Stimulated activated CD4-positive, alpha-beta T cell treated with anti-CD3 and anti-CD28 coated beads, Interleukin-1b, Interleukin-23, amount 100 ng/mL, for 4 hours (primary cell): ENCODE data around the gene AANAT.

Experiments used
- DNase-seq, 2 donors: peaks; one replicate each; pipeline ENCODE4 v3.0.0-alpha.2; 2020; ENCODE audit warnings: low read depth in 2 of 2

Gene AANAT

DNA sequence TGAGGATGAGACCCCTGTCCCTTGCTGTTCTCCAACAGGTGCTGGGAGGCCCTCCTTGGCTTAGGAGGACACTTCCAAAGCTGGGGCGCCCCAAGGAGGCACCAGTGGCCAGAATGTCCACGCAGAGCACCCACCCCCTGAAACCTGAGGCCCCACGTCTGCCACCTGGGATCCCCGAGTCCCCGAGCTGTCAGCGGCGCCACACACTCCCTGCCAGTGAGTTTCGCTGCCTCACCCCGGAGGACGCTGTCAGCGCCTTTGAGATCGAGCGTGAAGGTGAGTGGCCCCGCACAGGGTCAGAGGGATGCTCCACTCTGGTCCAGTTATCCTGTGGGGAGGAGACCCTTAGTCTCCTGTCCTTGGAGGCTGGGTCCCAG, 1.2 kb downstream of the AANAT start:
- no peak for DNase-seq

DNA sequence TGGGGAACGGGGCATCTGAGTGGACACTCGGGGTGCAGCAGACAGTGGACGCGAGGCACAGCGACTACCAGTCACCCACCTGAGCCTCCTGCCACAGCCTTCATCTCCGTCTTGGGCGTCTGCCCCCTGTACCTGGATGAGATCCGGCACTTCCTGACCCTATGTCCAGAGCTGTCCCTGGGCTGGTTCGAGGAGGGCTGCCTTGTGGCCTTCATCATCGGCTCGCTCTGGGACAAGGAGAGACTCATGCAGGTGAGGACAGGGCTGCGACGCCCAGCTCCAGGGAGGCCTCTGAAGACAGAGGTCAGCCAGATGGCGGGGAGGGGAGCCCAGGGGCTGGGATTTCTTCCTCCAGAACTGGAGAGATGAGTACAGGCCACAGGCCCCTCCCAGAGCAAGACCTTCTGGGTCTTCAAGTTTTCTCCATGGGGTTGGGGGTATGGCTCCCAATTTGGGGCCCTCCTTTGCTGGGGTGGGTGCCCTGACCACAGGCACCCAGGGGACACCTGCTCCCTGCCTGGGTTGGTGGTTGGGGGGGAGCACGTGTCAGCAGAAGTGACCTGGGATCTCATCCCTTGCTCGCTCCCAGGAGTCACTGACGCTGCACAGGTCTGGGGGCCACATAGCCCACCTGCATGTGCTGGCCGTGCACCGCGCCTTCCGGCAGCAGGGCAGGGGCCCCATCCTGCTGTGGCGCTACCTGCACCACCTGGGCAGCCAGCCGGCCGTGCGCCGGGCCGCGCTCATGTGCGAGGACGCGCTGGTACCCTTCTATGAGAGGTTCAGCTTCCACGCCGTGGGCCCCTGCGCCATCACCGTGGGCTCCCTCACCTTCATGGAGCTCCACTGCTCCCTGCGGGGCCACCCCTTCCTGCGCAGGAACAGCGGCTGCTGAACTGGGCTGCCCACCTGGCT, 1.9 kb downstream of the AANAT start:
- no peak for DNase-seq

DNA sequence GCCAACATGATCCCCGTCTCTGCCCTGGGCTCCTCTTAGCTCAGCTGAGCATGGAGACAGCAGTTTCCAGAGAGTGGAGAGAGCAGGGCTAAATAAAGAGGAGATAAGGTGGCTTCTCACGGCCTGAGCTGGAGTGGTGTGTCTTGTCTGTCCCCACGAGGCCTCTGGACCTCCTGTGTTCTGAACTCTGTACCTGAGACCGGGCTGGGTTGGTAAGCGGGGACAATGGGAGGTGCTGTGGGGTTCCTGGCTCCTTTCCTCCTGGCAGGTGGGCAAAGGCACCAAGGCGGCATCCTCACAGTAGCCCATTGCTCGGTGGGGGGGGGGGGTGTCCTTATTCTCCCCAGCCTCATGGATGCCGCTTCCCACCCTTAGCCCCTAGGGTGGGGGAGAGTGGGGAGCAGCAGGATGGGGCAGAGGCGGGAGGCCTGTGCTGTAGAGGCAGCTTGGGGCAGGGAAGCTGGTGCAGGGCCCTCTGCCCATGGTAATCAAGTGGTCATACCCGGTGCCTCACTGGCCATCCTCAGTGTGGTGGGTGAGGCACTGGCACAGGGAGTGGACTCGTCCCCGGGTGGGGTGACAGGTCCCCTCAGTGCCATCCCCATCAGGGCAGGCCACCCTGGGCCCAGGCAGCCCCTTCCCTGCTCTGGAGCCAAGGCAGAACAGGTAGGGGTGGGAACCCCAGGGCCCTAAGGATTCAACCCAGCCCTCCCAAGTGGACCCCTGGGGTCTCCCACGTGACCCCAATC, 2.8 kb downstream of the AANAT start:
- DNase-seq = no peak

DNA sequence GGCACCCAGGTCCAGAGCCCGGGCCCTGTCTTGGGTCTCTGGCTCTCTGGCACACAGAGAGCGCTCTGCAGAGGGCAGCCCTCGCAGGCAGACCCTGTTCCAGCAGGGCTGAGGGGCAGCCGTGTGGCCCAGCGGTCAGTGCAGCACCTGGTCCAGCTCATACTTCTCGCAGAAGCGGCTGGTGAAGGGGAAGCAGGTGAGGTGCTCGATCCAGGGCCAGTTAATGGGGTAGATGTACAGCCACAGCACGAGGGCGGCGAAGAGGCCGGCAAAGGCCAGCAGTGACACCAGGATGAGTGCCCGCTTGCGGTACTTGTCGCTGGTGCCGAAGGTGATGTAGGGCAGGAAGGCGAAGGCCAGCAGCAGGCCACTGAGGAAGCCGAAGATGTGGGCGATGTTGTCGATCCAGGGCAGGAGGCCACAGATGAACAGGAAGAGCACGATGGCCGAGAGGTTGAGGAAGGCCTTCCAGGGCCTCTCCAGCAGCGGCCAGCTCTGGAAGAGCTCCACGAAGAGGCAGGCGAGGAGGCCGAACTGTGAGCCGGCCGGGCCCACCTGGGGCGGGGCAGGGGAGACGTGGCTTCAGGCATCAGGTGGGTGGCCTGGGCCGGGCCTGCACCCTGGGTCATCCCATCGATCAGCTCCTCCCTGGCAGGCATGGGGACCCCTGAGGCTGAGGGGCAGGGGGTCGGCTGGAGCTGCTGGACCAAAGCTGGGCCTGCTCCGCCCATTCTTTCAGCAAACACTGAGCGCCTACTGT, 4.3 kb downstream of the AANAT start:
- DNase-seq = no peak

DNA sequence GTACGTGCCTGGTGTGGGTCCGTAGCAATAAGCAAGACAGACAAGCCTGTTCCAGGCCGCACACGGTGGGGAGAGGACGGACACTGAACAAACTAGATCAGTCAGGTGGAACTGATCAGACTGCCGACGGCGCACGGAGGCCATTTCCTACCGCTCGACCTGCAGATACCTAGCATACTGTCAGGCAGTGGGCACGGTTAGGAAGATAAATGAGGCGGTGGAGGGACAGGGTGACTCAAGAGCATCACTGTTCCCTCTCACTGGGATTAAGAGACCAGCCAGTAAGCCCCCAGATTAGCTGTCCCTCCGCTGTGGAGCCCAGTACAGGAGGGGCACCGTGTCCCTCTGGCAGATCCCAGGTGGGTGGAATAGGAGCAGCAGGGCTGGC, 4.8 kb downstream of the AANAT start:
- DNase-seq = no peak

DNA sequence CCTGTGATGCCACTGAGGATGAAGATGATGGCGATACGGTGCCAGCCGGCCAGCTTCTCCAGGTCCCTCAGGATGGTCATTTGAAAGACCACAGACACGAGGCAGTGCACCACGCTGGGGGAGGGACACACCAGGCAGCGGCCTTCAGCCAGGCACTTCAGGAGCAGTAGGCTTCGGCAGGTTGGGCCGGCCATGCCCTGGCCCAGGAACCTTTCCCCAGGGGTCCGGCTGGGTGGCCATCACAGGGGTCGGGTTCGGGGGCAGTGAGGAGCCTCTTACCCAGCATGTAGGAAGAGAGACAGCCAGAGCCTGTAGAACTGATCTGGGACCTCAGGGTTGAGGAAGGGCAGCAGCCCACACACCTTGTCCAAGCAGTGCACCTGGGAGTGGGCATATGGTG, 5.3 kb downstream of the AANAT start:
- no peak for DNase-seq

DNA sequence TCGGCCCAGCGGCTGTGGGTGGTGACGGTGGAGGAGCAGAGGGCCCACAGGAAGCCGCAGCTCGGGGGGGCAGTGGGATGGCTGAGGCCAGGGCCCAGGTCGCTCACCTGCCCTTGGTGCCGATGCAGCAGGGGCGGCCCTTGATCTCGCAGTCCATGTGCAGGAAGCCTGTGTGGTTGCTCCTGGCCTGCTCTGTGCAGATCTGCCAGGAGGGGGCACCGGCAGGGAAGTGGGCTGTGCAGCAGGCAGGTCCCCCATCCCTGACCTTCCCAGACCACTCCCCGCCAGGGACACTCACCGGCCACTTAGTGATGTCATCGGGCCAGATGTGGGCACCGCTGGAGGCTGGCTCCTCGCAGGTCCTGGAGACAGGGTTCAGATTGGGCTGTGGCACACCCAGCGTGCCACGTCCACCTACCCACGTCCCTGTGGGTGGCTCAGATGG, 6.2 kb downstream of the AANAT start:
- no peak for DNase-seq

DNA sequence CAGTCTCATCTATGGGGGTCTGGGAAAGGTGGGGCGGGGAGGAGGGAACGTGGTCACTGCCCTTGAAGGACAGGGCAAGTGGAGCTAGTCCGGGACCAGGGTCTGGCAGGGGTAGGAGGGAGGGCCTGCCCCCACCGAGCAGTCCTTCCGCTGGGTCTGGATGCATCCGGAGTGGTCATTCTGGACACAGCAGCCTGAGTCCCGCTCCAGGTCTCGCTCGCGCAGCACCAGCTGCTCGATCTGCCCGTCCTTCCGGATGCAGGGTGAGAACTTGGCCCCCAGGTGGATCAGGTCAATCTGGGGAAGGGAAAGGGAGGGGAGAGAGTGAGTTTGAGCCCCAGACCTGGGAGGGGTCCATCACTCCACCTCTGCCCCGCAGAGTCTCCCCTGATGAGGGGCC, 6.8 kb downstream of the AANAT start:
- no peak for DNase-seq

DNA sequence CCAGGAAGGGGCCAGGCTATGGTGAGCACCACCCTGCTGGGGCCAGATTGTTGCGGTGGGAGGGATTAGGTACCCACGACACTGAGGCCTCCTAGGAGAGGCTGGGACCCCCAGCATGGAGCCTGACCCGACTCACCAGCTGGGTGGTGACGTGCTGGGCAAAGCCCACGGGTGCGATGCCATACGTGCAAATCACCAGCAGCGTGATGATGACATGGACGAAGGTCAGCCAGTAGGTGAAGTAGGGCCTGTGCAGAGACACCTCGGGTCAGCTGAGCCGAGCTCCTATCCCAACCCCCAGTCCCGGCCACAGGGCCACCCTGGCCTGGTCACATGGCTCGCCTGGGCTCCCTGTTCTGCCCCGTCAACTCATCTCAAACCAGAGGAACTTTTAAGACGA, 7.5 kb downstream of the AANAT start:
- DNase-seq = no peak

DNA sequence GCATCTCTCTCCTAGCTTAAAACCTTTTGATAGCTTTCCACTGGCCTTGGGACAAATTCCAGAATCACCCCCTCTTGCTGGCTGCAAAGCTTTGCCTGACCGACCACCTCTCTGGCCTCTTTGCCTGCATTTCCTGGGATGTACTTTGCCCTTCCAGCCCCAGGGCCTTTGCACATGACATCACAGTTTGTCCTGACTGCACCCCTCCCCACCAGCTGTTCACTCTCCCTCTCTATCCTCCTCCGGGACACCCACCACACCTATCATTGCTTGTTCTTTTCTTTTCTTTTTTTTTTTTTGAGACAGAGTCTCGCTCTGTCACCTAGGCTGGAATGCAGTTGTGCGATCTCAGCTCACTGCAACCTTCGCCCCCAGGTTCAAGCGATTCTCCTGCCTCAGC, 7.9 kb downstream of the AANAT start:
- DNase-seq = no peak

DNA sequence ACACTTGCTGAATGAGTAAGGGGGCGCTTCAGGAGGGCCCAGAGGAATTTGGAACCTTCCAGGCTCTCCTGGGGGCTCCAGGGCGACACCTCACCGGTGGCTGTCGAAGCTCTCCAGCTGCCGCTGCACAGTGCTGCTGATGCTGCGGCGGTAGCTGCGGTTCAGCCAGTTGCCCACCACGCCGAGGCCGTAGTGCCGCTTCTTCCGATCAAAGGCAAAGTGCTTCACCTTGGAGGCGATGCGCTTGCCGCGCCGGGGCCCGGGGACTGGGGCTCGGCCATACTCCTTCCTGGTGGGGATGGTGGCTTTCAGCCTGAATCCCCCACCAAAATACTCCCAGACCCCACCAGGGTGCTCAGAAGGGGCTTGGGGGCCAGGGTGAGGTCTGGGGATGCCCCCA, 9.3 kb downstream of the AANAT start:
- no peak for DNase-seq

DNA sequence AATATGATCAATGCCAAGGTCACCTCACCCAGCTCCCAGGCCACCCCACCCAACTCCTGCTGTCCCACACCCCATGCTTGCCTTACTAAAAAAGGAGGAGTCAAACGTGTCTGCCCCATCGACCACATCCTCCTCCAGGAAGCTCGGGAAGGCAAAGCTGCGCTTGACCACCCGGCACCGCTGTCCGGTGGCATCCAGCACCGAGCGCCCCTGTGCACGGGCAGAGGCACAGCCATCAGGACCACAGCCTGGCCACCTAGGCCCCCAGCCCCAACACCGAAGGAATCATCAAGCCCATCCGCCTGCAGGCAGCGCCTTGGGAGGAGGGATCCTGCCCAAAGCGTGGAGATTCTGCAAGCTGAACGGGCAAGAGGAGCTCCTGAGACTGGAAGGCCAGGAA, 10.2 kb downstream of the AANAT start:
- no peak for DNase-seq

DNA sequence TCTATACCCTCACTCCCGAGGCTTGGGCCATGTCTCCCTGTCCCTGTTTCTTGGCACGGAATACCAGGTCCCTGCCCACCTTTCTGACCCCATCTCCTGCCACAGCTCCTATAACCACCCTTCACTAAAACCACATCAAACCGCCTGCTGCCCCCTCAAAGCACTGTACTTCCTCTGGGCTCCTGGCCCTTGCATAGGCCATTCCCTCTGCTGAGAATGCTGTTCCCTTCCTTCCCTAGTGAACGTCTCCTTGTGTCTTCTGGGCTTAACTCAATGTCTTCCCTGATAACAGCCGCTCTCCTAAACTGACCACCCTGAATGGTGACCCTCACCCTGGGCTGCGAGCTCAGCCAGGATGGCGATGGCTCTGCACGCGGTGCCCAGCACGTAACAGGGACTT, 10.7 kb downstream of the AANAT start:
- DNase-seq = no peak

DNA sequence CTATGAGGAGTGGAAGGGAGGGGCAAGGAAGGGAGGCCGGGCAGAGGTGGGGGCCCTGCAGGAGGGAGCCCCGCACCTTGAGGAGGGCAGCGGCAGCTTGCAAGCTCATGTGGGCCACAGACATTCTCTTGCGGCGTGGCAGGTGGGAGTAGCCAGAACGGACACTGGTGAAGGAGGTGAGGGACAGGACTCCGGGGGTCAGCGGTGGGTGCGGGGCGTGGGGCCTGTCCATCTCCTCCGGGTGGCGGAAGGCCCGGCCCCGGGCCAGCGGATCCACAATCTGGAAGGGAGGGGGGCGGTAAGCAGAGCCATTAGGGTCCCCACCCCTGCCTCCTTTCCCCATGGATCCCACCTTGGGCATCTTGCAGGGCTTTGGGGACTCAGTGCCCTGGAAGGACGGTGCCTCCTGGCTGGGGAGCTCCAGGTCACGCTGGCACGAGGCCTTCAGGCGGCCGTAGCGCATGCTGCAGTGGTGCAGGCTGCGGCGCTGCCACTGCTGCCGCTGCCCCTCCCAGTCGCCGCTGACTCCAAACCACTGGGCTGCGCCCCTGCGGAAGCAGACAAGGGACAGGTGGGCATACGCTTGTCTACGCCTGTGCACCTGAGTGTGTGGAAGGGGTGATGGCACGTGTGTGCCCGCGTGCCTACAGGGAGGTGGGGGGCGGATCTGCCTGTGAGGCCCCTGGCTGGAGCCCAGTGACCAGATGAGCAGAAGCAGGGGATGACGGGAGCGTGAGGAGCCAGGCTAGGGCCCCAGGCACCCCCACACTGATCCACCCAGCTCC, 11.5 kb downstream of the AANAT start:
- no peak for DNase-seq

DNA sequence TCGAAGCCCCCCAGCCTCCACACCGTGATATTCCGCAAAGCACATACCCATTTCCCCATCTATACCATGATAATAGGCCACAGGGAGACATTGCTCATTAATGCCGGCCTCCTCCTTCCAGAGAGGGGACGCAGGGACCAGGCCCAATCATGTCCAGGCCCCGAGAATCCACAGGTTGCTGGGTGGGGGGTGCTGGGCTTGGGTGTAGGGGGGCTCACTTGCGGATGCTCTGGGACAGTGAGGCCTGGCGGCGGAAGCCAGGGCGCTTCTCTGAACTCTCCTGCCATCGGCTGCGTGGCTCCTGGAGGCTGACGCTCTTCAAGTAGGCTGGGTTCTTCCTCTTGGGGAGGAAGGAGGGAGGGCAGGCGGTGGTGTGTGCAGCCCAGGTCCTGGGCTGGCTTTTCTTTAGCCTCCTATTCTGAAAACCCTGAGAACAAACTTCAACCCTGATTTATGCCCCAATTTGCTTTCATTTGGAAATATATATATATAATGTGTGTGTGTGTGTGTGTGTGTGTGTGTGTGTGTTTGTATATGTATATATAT, 12.2 kb downstream of the AANAT start:
- DNase-seq = no peak

DNA sequence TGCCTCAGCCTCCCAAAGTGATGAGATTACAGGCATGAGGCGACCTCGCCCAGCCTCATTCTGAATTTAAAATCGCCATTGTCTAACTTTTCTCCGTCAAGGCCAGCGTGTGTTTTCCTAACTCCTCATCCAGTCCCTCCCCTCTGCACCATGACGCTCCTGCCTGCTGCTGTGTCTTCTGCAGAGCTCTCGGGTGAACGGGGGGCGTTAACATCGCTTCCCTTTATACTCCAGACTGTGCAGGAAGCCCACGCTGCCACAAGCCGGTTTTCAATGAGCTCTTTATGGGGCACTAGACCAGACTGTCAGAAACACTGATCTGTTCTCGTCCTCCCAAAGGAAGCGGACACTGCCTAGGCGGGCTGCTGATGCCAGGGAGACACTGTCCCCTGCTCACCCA, 13.2 kb downstream of the AANAT start:
- DNase-seq = no peak

DNA sequence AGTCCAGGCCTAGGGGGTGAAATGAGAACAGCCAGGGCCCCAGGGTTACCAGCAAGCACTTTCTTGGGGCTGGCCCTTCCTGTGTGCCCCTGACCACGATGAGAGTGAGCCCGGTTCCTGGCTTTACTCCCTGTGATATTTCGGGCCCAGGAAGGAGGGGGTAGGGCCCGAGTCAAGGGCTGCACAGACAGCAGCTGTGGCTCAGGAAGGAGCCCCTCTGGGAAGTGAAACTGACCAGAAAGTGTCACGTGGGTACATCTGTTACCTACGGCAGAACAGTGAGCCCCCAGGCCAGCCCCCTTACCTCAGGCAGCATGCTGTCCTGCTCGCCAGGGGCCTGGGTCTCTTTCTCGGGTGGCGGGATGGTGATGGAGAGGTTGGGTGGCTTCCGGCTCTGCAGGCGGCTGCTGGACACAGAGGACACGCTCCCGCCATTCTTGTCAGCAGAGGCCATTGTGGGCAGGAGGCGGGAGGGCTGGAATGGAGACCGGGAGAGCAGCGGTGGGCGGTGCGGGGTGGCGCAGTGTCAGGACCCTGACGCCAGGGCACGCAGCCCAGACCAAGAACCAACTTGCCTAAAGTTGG, 13.8 kb downstream of the AANAT start:
- no peak for DNase-seq

DNA sequence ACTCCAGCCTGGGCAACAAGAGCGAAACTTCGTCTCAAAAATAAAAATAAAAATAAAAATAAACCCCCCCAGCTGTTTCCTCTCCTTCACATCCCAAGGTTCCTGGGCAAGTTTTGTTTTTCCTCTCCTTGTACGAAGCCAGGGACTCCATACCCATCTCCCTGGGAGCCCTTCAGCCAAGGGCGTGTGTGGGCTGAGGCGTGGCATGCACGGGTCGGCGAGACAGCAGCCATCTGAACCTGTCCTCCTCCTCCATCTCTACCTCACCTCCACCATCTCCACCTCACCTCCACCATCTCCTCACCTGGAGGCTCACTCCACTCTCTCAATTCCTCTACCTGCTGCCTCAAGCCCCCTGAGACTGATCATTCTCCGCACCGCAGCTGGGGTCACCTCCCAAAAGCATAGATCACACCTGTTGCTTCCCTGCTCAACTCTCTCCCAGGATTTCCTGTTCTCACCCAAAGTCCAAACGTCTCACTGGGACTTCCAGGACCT, 16.9 kb downstream of the AANAT start:
- no peak for DNase-seq

DNA sequence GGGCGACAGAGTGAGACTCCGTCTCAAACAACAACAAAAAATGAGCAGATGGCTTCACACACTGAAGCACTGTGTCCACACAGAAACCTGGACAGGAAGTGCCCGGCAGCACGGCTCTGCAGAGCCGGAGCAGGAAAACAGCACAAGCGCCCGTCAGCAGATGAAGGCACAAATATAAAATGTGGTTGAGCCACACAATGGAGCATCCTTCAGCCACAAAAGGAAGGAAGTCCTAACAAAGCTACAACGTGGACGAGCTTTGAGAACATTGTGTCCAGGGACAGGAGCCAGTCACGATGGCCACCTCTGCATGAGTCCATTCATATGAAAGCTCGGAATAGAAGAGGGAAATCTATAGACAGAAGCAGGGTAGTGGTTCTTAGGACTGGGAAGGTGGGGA, 18.2 kb downstream of the AANAT start:
- DNase-seq = no peak

DNA sequence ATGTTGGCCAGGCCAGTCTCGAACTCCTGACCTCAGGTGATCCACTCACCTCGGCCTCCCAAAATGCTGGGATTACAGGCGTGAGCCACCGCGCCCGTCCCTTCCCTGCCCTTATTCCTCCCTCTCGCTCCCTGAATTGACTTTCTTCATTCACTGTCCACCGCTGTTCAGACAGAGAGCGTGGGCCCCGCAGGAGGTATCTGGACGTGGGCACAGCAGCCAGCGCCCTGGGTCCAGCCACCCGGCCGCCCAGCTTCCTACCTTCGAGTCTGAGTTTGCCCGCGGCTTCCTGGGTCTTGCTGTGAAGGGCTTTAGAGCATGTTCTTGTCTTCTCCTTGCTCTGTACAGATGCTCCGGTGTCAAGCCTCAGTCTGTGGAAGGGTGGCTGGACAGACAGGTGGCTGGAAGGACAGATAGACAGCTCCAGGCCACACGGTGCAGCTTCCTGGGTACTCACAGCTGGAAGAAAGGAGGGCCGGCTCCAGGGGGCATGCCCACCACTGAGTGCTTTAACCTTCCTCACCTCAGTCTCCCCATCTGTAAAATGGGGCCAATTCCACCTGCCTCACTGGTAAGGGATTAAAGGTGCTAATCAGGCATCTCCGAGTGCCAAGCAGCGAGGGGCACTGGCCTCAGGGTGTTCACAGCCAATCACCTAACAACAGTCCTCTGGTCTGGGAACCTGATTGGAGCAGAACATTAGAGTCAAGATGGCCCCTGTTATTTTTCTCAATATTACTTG, 20.2 kb downstream of the AANAT start:
- no peak for DNase-seq
